Activated T-cell treated with anti-CD3 and anti-CD28 coated beads for 1 hour (primary cell): Measurements from ENCODE around the gene ERF.
"Not testable (repeated sequence)": the region's sequence is repeated elsewhere in the genome, so short reads cannot be mapped to it uniquely, and the experiment has no call there.

Experiments
- DNase-seq: peaks from one replicate; pipeline ENCODE4 v3.0.0-alpha.2; 2020; ENCODE audit warnings: low read depth

ERF gene

GRCh38 chr19:42275517-42275916 lies 20.6 kb upstream of the ERF start:
- DNase-seq: no peak

GRCh38 chr19:42275103-42275502 lies 20.2 kb upstream of the ERF start:
- no peak for DNase-seq

GRCh38 chr19:42274065-42274682 lies 19.2 kb upstream of the ERF start:
- DNase-seq: no peak

GRCh38 chr19:42273407-42274064 lies 18.6 kb upstream of the ERF start:
- DNase-seq: no peak

GRCh38 chr19:42272989-42273406 lies 18.1 kb upstream of the ERF start:
- DNase-seq: no peak

- no peak for DNase-seq
Observed at GRCh38 chr19:42272535-42272897, 17.6 kb upstream of the ERF start.

GRCh38 chr19:42271861-42272534 lies 17.1 kb upstream of the ERF start:
- DNase-seq: no peak

- DNase-seq: no peak
Observed at GRCh38 chr19:42271045-42271419, 16.1 kb upstream of the ERF start.

- DNase-seq: peak; percentile 38
Observed at GRCh38 chr19:42270346-42271044, 15.6 kb upstream of the ERF start.

- no peak for DNase-seq
Observed at GRCh38 chr19:42269478-42270345, 14.8 kb upstream of the ERF start.

- DNase-seq: peak; percentile 98
Observed at GRCh38 chr19:42268704-42269477, 14.0 kb upstream of the ERF start, which contains the start of gene CIC. Gene CIC (plus strand): TSS chr19:42269252. CDS start chr19:42271784, 2,532 bp downstream.

- DNase-seq: peak; percentile 94
Observed at GRCh38 chr19:42268142-42268703, 13.3 kb upstream of the ERF start.

- no peak for DNase-seq
Observed at GRCh38 chr19:42267644-42268141, 12.8 kb upstream of the ERF start.

GRCh38 chr19:42266928-42267603 lies 12.1 kb upstream of the ERF start:
- not testable (repeated sequence) for DNase-seq

GRCh38 chr19:42266105-42266504 lies 11.2 kb upstream of the ERF start:
- DNase-seq: not testable (repeated sequence)

GRCh38 chr19:42261763-42262162 lies 6.8 kb upstream of the ERF start:
- DNase-seq: no peak

- DNase-seq: not testable (repeated sequence)
Observed at GRCh38 chr19:42257842-42258241, 2.9 kb upstream of the ERF start.

- no peak for DNase-seq
Observed at GRCh38 chr19:42255766-42256745, 1.1 kb upstream of the ERF start.
